Left lung (tissue), 10 donors: ENCODE data around the gene TRIM50. TPM values are rescaled to one million over a fixed set of nuclear protein-coding genes. Genes with fewer than 3 reads are reported as not detected.
A peak's percentile ranks its signal among the peaks of the same experiment; 100 is the strongest.
"Not testable (repeated sequence)": the region's sequence is repeated elsewhere in the genome, so short reads cannot be mapped to it uniquely, and the experiment has no call there.

Experiments
- ATAC-seq: fragments of 200-7000 bp; cut with Tn5 transposase; one replicate; pipeline ENCODE4 v1.9.1; 2020; ENCODE audit warnings: moderate library complexity
- DNase-seq, 4 donors: peaks; one replicate each; pipeline ENCODE4 v3.0.0-alpha.2; 2013 to 2020
- H3K27ac ChIP-seq, 2 donors: fragments of 200-600 bp; sonication (generic) in 1 of 2; one replicate each; pipeline versions ENCODE4 v1.5.0 to v1.8.0; 2020 to 2021
- H3K27me3 ChIP-seq, 2 donors: fragments of 200-600 bp; sonication (generic) in 1 of 2; one replicate each; pipeline versions ENCODE4 v1.5.0 to v1.8.0; 2020 to 2021
- H3K36me3 ChIP-seq, 2 donors: fragments of 200-600 bp; sonication (generic) in 1 of 2; one replicate each; pipeline versions ENCODE4 v1.5.0 to v1.8.0; 2020 to 2021
- H3K4me1 ChIP-seq, 2 donors: fragments of 200-600 bp; one replicate each; pipeline ENCODE4 v1.8.0; 2021
- H3K4me3 ChIP-seq, 2 donors: fragments of 200-600 bp; sonication (generic) in 1 of 2; one replicate each; pipeline versions ENCODE4 v1.5.0 to v1.8.0; 2020 to 2021; ENCODE audit warnings: mild to moderate bottlenecking in 1 of 2
- H3K9me3 ChIP-seq, 2 donors: fragments of 200-600 bp; sonication (generic) in 1 of 2; one replicate each; pipeline versions ENCODE4 v1.5.0 to v1.8.0; 2020 to 2021
- CTCF ChIP-seq, 2 donors: fragments of 200-600 bp; sonication (generic) in 1 of 2; IDR thresholded peaks; one replicate each; pipeline versions ENCODE4 v1.5.0 to v1.8.0; 2021; ENCODE audit warnings: antibody characterized with exemption in 2 of 2
- intact Hi-C, 2 donors: fragments of 100-400 bp; cut with DNase I; formaldehyde crosslinking; loops; one replicate each; pipeline versions ENCODE4 v1.11.2 to v1.14.2; 2022
- polyA plus RNA-seq, 6 donors: library from polyadenylated mRNA; unstranded; fragments of 120-200 nt; gene quantifications; one replicate each; pipeline ENCODE4 v1.2.1, GENCODE V29; 2013; ENCODE audit not compliant: insufficient read length in 6 of 6
- total RNA-seq, 2 donors: library from RNA; stranded (reverse); fragmentation: NEBNext Ultra II Directional; extraction: Animal tissue kit (Norgen Biotek cat#: 25700); gene quantifications; one replicate each; pipeline ENCODE4 v1.2.1, GENCODE V29; 2021
- donor health status: DM: no; HTN: yes; CAD: no.
- donor health status: DM: no; HTN: no; CAD: no.

TRIM50 gene
- total and polyA plus RNA-seq, 8 donors: 0.20 to 0.38 (median 0.28) TPM; not detected in 1

- ATAC-seq: no peak
- intact Hi-C loops: no loop called here
- H3K4me3 ChIP-seq: no peak overlapping the region
- no peaks in the 10 kb centered on the region for H3K36me3 ChIP-seq
- no peak overlapping the region for H3K27ac ChIP-seq
- no peaks in the 10 kb centered on the region for H3K9me3 ChIP-seq
- no peak for DNase-seq
- no peak for TF ChIP-seq CTCF (IDR thresholded peaks at IDR 0.05)
- no peaks in the 10 kb centered on the region for H3K4me1 ChIP-seq
- no peaks in the 10 kb centered on the region for H3K27me3 ChIP-seq
Measured at GRCh38 chr7:73330772-73331171, 2.9 kb upstream of the TRIM50 start.

- Histone ChIP-seq H3K4me3 (no peak overlapping the region), H3K9me3 (no peaks in the 10 kb centered on the region), H3K27ac (no peak overlapping the region), H3K36me3 (no peaks in the 10 kb centered on the region), H3K4me1 (no peaks in the 10 kb centered on the region), H3K27me3 (no peaks in the 10 kb centered on the region)
- no peak for TF ChIP-seq CTCF (IDR thresholded peaks at IDR 0.05)
- intact Hi-C loops: no loop called here
- no peak for DNase-seq
- ATAC-seq: peak; percentile 47
Measured at GRCh38 chr7:73329861-73330581, 2.1 kb upstream of the TRIM50 start.

- intact Hi-C loops: no loop called here
Measured at GRCh38 chr7:73328696-73329095, 814 bp upstream of the TRIM50 start.

GRCh38 chr7:73327449-73327848 is 433 bp downstream of the TRIM50 start:
- H3K27ac ChIP-seq, ATAC-seq, H3K27me3 ChIP-seq, DNase-seq, H3K4me3 ChIP-seq, H3K36me3 ChIP-seq, intact Hi-C loops, H3K9me3 ChIP-seq: not testable (repeated sequence)
- peaks cover 0 to 12% of the 10 kb centered on the region in 2 donors for H3K4me1 ChIP-seq

More at GRCh38 chr7:73328696-73329095, 814 bp upstream of the TRIM50 start:
- H3K27me3 ChIP-seq: no peaks in the 10 kb centered on the region
- no peak for TF ChIP-seq CTCF (IDR thresholded peaks at IDR 0.05)
- peaks cover 0 to 10% of the 10 kb centered on the region in 2 donors for H3K4me1 ChIP-seq
- ATAC-seq (no peak), DNase-seq (no peak)
- H3K27ac ChIP-seq: no peak overlapping the region
- no peaks in the 10 kb centered on the region for H3K36me3 ChIP-seq
- no peak overlapping the region for H3K4me3 ChIP-seq
- no peaks in the 10 kb centered on the region for H3K9me3 ChIP-seq

GRCh38 chr7:73325424-73325823 is 2.5 kb downstream of the TRIM50 start:
- H3K27ac ChIP-seq, H3K4me3 ChIP-seq, H3K9me3 ChIP-seq, H3K27me3 ChIP-seq, ATAC-seq, DNase-seq, intact Hi-C loops, H3K36me3 ChIP-seq: not testable (repeated sequence)
- peaks cover 0 to 12% of the 10 kb centered on the region in 2 donors for H3K4me1 ChIP-seq

- H3K9me3 ChIP-seq, intact Hi-C loops, H3K36me3 ChIP-seq, H3K27me3 ChIP-seq: not testable (repeated sequence)
- DNase-seq (peak in 3 of 4 donors; percentile 58 to 83 (median 58)), ATAC-seq (peak; percentile 72)
- TF ChIP-seq CTCF (IDR thresholded peaks at IDR 0.05): peak; percentile 32 to 37
- H3K27ac ChIP-seq: peak overlapping the region in 1 of 2 donors; percentile 61
- peaks cover 0 to 12% of the 10 kb centered on the region in 2 donors for H3K4me1 ChIP-seq
- peak overlapping the region in 1 of 2 donors; percentile 14 for H3K4me3 ChIP-seq
Measured at GRCh38 chr7:73324081-73324845, 3.6 kb downstream of the TRIM50 start.

- H3K36me3 ChIP-seq, H3K27me3 ChIP-seq, ATAC-seq, H3K9me3 ChIP-seq, intact Hi-C loops, DNase-seq: not testable (repeated sequence)
- Histone ChIP-seq H3K27ac (peak overlapping the region in 1 of 2 donors; percentile 61), H3K4me1 (peaks cover 0 to 12% of the 10 kb centered on the region in 2 donors), H3K4me3 (peak overlapping the region in 1 of 2 donors; percentile 14)
Measured at GRCh38 chr7:73323434-73324080, 4.3 kb downstream of the TRIM50 start.

GRCh38 chr7:73320009-73320408 is 7.9 kb downstream of the TRIM50 start:
- H3K9me3 ChIP-seq, H3K27me3 ChIP-seq, H3K4me3 ChIP-seq, H3K27ac ChIP-seq, DNase-seq, H3K36me3 ChIP-seq, intact Hi-C loops: not testable (repeated sequence)
- H3K4me1 ChIP-seq: peaks cover 0 to 12% of the 10 kb centered on the region in 2 donors
- ATAC-seq: peak; percentile 70
